A172 (cell line): ENCODE results near the gene SLC26A9. TPM values are rescaled to one million over a fixed set of nuclear protein-coding genes. Genes with fewer than 3 reads are reported as not detected.
"Not testable (repeated sequence)": the region's sequence is repeated elsewhere in the genome, so short reads cannot be mapped to it uniquely, and the experiment has no call there.

Source experiments
- DNase-seq: peaks from one replicate; pipeline ENCODE4 v3.0.0-alpha.2; 2015; ENCODE audit warnings: low spot score
- total RNA-seq: library from RNA; depleted of rRNA; stranded (reverse); fragments of >200 nt; shearing (Covaris generic); gene quantifications from 2 replicates; pipeline ENCODE4 v1.2.3, GENCODE V29; 2014

Gene SLC26A9
- total RNA-seq, 1 experiment from 2014 or later: not detected

- DNase-seq: no peak
These were observed 17.0 kb downstream of the SLC26A9 start for GRCh38 chr1:205926213-205926612.

GRCh38 chr1:205925736-205926135 lies 17.5 kb downstream of the SLC26A9 start:
- DNase-seq: peak; percentile 97

GRCh38 chr1:205924460-205924790 lies 18.8 kb downstream of the SLC26A9 start:
- no peak for DNase-seq

DNA sequence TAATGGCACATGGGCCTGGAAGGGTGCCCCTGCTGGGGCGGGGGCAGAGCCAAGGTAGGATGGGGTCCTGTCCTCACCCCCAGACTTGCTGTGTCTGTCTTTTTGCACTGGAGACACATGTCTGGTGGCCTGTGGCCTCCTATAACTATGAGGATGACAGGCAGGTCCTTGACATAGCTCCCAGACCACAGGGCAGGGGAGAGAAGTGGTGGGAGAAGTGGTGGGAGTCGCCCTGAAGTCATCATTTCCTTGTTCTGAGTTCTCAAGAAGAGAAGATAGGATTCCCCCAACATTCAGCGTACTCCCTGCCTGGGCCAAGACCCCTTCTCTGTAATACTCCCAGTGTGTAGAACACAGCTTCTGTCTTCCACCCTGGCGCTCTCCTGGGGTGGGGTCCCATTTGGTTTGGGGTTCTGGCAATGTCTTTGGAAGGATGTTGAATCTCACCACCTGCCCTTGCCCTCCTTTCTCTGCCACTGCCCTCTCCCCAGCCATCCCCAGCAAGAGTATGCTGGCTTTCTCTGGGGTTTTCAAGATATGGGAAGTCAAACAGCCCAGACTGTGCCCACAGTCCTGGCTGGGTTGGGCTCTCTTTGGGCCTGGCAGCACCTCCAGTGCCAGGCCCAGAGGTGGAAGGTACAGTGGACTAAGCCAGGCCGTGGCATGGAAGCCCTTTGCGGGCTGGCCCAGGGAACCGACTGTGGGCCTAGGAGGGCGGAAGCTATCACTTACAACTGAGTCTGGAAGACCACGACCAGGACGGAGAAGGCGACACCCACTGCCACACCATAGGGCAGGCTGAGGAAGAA lies 19.4 kb downstream of the SLC26A9 start:
- no peak for DNase-seq

DNA sequence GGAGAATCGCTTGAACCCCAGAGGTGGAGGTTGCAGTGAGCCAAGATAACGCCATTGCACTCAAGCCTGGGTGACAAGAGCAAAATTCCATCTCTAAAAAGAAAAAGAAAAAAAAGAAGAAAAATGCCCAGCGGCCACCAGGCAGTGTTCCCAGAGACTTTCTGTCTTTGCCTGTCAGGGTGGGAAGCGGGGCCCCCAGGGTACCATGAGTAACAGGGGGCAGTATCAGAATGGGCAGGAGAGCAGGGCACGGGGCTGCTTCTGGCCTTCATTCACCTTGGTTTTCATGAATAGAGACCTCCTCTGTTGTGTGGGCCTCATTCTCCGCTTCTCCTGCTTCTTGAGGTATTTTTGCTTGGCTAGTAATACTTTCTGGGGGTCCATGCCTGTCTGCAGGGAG lies 20.4 kb downstream of the SLC26A9 start:
- no peak for DNase-seq

- no peak for DNase-seq
These were observed 20.9 kb downstream of the SLC26A9 start for GRCh38 chr1:205922314-205922713.

GRCh38 chr1:205921570-205921909 lies 21.7 kb downstream of the SLC26A9 start:
- no peak for DNase-seq

DNA sequence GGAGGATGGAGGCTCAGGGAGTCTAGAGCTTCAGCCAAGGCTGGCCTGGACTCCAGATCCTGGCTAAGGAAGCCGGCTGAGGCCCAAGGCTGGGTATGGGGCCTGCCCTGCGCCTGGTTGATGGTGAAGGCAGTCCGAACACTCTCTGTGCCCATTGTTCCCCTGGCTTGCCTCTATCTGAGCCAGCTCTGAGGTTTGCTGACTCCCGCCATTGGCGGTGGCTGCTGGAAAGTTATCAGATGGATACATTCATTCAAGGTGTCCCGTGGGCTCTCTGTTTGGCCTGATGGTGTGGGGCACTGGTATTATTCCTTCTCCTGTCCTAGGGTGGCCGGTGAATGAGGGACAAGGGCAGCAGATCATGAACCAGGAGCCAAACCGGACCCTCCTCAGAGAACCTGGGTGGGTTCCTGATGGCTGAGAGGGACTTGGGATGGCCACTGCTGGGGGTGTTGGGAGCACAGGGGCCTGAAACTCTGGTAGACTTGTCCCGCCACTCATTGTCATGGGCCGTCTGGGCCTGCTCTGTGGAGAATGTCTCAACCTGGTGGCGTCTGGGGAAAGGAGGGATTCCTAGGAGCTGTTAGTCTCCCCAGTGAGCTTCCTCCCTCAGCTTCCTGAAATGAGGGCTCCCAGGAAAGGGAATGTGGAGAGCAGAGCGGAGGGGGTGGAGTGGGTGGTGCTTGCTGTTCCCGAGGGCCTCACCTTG lies 22.2 kb downstream of the SLC26A9 start:
- DNase-seq: no peak

- no peak for DNase-seq
These were observed 23.1 kb downstream of the SLC26A9 start for GRCh38 chr1:205920159-205920558.

DNA sequence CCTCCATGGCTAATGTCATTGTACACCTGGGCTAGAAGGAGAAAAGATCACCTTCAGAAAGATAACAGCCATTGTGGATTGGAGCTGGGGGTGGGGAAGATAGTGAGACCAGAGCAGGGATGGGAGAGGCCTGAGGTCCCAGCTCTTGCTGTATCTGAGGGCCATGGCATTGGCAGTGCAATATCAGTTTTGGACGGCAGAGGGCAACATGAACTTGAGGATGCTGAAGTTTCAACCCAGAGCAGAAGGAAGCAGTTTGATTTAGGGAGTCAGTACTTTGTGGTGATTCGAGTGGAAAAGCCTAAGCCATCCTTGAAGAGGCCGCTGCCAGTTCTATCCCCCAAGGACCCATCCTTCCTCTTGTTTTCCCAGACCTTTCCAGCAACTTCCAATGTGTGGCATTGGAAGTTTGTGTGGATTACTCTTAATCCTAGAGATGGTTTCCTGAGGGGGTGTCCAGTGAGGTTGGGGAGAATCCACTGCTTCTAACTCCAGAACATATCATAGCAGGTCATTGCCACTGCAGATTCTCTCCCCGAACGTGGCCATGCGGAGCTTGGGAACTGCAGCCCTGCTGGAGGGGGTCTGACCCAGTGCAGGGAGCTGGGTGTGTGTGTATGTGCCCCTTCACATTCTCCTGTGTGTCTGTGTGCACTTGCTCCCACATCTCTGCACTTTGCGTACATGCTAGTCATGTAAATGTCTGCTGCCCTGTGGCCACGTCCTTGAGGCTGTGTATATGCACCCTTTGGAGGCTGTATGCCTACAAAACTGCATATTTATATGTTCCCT lies 24.1 kb downstream of the SLC26A9 start:
- DNase-seq: peak; percentile 86

GRCh38 chr1:205917466-205918238 lies 25.6 kb downstream of the SLC26A9 start:
- no peak for DNase-seq

GRCh38 chr1:205916541-205916940 lies 26.7 kb downstream of the SLC26A9 start:
- DNase-seq: peak; percentile 66

DNA sequence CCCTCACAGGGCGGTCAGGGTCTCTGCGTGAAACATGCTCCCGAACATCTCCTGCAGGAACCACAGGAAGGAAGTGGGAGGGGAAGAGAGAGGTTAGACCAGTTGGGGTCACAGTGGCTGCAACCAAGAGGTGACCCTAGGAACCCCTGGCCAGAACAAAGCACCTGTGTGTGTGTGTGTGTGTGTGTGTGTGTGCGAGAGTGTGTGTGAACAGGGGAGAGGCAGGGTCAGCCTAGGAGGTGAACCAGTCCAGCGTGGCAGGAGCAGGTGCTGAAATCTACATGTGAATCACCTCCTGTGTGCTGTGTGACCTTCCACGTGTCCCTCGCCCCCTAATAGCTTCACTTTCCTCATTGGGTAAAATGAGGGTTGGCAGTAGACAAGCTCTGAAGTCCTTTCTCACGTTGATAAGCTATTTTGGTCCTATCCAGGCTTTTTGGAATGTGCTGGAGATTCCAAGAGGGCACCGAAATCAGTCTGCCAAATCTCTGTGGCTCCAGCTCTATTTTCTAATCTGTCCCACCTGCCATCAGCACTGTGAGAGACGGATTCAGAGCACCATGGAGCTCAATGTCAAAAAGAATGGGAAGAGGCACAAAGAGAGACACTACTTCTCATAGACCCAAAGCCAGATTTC lies 27.8 kb downstream of the SLC26A9 start:
- no peak for DNase-seq

DNA sequence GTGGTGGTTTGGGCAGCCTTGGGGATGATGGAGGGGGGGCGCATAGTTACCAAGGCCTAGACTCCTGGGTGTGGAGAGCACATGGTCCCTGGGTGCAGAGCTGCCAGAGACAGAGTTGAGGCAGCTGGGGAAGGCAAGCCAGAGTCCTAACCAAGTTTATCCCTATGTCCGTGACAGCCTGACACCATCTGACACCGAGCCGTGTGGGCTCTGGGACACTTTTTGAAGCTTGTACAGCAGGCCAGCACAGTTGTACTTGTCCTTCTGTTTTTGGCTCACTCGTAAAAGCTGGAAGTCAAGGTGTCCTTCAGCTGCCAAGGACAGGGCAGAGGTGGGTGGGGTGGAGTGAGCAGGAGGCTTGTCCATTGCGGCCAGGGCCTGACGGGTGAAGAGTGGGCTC lies 28.5 kb downstream of the SLC26A9 start:
- DNase-seq: no peak

DNA sequence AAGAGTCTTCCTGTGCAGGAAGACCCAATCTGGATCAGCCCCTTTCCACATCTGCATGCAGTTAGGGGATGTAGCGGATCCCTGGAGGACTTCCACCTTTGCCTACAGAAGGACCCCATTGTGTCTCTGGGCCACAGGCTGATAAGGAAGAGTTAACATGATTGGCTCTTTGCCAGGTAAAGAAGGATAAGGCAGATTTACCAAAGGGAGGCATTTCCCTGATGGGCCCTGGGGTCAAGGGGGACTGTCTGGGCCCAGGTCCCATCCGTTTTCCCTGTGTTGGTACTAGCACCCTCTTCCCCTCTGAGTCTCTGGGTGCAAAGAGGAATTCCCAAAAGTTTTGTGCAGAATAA lies 29.1 kb downstream of the SLC26A9 start:
- no peak for DNase-seq

DNA sequence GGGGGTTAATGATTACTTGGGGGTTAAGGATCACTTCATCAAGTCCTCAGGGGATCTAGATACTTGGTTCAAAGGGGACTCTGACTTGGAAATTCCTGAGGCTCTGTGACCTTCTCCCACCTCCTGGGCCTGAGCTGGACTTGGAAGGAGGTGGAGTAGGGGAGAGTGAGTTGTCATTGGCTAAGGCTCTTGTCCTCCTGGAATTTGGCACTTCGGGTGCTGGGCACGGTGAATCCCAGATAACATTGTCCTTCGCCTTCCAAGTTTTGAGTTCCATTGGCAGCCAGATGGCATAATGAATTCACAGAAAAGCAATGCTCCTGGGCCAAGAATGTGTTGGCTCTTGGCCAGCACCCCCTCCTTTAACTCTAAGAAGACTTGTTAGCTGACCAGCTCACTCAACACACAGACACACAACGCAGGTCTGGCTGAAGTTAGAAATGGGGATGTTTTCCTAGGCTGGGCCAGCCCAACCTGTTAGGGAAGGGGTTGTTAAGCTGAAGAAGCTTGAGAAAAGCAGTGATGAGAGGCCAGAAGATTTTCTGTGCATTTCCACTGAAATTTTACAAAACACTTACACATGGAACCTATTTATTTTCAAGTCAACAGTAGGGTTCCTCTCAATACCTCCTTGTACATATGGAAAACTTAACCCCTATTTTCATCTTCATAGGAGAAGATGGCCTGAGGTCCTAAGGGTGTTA lies 29.7 kb downstream of the SLC26A9 start:
- peak; percentile 46 for DNase-seq

DNA sequence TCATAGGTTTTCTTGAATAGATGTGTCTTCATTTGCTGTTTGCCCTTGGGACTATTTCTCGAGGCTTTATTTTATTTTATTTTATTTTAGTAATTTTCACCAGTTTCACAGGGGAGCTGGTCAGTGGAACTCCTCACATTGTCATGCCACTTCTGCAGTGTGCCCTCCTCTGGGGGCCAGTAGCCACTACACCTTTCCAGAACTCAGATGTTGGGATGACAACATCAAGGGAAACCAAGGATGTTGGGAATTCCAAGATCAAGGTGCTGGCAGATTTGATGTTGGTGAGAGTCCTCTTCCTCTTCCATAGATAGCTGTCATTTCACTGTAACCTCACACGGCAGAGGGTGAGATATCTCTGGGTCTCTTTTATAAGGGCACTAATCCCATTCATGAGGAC lies 35.5 kb downstream of the SLC26A9 start:
- peak; percentile 52 for DNase-seq

DNA sequence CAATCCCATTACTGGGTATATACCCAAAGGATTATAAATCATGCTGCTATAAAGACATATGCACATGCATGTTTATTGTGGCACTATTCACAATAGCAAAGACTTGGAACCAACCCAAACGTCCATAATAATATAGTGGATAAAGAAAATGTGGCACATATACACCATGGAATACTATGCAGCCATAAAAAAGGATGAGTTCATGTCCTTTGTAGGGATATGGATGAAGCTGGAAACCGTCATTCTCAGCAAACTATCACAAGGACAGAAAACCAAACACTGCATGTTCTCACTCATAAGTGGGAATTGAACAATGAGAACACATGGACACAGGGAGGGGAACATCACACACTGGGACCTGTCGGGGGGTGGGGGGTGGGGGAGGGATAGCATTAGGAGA lies 38.2 kb downstream of the SLC26A9 start:
- not testable (repeated sequence) for DNase-seq

DNA sequence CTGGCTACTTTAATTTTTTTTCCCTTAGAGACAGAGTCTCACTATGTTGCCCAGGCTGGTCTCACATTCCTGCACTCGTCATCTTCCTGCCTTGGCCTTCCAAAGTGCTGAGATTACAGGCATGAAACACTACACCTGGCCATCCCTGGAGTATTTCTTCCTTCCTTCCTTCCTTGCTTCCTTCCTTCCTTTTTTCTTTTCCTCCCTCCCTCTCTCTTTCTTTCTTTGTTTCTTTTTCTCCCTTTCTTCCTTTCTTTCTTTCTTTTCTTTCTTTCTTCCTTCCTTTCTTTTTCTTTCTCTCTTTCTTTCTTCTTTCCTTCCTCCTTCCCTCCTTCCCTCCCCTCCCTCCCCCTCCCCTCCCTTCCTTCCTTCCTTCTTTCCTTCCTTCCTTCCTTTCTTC lies 46.9 kb downstream of the SLC26A9 start:
- no peak for DNase-seq

GRCh38 chr1:205894119-205894518 lies 49.1 kb downstream of the SLC26A9 start:
- DNase-seq: not testable (repeated sequence)

DNA sequence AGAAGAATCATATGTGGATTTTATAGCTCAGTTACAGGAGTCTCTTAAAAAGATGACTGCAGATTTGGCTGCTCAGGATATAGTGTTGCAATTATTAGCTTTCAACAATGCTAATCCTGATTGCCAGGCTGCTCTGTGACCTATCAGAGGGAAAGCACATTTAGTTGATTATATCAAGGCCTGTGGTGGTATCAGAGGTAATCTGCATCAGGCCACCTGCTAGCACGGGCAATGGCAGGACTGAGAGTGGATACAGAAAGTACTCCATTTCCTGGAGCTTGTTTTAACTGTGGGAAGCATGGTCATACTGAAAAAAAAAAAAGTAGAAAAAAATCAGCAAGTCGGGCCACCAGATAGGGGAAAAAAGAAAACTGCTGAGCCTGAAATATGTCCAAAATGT lies 51.1 kb downstream of the SLC26A9 start:
- not testable (repeated sequence) for DNase-seq
